KMS-11 (cell line): Measurements from ENCODE around the gene RIPPLY1.

Source experiments
- H2AFZ ChIP-seq: fragments of 200-600 bp; sonication (generic); 2 replicates; pipeline ENCODE4 v1.6.1; 2016; ENCODE audit warnings: antibody characterized with exemption, mixed run types, low read depth
- H3K27ac ChIP-seq: fragments of 200-600 bp; sonication (generic); 2 replicates; pipeline ENCODE4 v1.6.1; 2016; ENCODE audit warnings: mild to moderate bottlenecking, mixed run types
- H3K27me3 ChIP-seq: fragments of 200-600 bp; sonication (generic); 2 replicates; pipeline ENCODE4 v1.6.1; 2017; ENCODE audit warnings: mild to moderate bottlenecking, low read depth, mixed run types, moderate library complexity; ENCODE audit not compliant: insufficient read depth
- H3K36me3 ChIP-seq: fragments of 200-600 bp; sonication (generic); 2 replicates; pipeline ENCODE4 v1.6.1; 2017; ENCODE audit warnings: mild to moderate bottlenecking, mixed run types; ENCODE audit not compliant: insufficient read depth
- H3K4me1 ChIP-seq: fragments of 200-600 bp; sonication (generic); 2 replicates; pipeline ENCODE4 v1.6.1; 2016; ENCODE audit warnings: mild to moderate bottlenecking, low read depth, mixed run types; ENCODE audit not compliant: poor library complexity, severe bottlenecking
- H3K4me2 ChIP-seq: fragments of 200-600 bp; sonication (generic); 2 replicates; pipeline ENCODE4 v1.7.0; 2016; ENCODE audit warnings: mild to moderate bottlenecking, mixed run types
- H3K4me3 ChIP-seq: fragments of 200-600 bp; sonication (generic); IDR thresholded peaks from 2 replicates; pipeline ENCODE4 v1.6.1; 2017; ENCODE audit warnings: low read depth, low read length, mixed read lengths; ENCODE audit not compliant: insufficient read depth
- H3K79me2 ChIP-seq: fragments of 200-600 bp; sonication (generic); 2 replicates; pipeline ENCODE4 v1.6.1; 2016; ENCODE audit warnings: low read depth, mixed run types; ENCODE audit not compliant: insufficient read depth
- H3K9ac ChIP-seq: fragments of 200-600 bp; sonication (generic); 2 replicates; pipeline ENCODE4 v1.6.1; 2016; ENCODE audit warnings: mild to moderate bottlenecking, mixed run types
- H4K20me1 ChIP-seq: fragments of 200-600 bp; sonication (generic); 2 replicates; pipeline ENCODE4 v1.6.1; 2016; ENCODE audit warnings: mild to moderate bottlenecking, mixed run types; ENCODE audit not compliant: insufficient read depth
- CTCF ChIP-seq: fragments of 200-600 bp; sonication (generic); conservative IDR thresholded peaks from 2 replicates; pipeline ENCODE4 v1.6.1; 2017; ENCODE audit warnings: low read depth, mild to moderate bottlenecking, antibody characterized with exemption, low read length, moderate library complexity, mixed read lengths

Gene RIPPLY1

GRCh38 chrX:106903291-106903824 is at the start of gene RIPPLY1:
Gene RIPPLY1 (minus strand): TSS chrX:106903341. CDS start chrX:106903287, 54 bp downstream.
- no peak within 1 kb of the TSS for H3K4me2 ChIP-seq

GRCh38 chrX:106952538-106952937 is 49.4 kb upstream of the RIPPLY1 start:
- Histone ChIP-seq H3K9ac (no peak overlapping the region), H3K27ac (no peak overlapping the region), H3K27me3 (no peaks in the 10 kb centered on the region), H3K79me2 (no peaks in the 10 kb centered on the region), H3K4me3 (no peak overlapping the region), H3K4me1 (no peaks in the 10 kb centered on the region), H3K36me3 (no peaks in the 10 kb centered on the region), H4K20me1 (no peaks in the 10 kb centered on the region), H3K4me2 (no peak overlapping the region), H2AFZ (no peak overlapping the region)
- TF ChIP-seq CTCF = no peak

More at GRCh38 chrX:106903291-106903824, at the start of gene RIPPLY1:
- Histone ChIP-seq H3K9ac (no peak within 1 kb of the TSS), H3K27ac (no peak within 1 kb of the TSS), H2AFZ (no peak within 1 kb of the TSS), H3K27me3 (no peaks in the 10 kb centered on the region), H3K4me3 (no peak within 1 kb of the TSS), H3K79me2 (no peaks in the 10 kb centered on the region), H4K20me1 (no peaks in the 10 kb centered on the region), H3K36me3 (no peaks in the 10 kb centered on the region), H3K4me1 (no peaks in the 10 kb centered on the region)
- TF ChIP-seq CTCF = no peak

GRCh38 chrX:106952089-106952488 is 48.9 kb upstream of the RIPPLY1 start:
- H3K79me2 ChIP-seq = no peaks in the 10 kb centered on the region
- no peaks in the 10 kb centered on the region for H3K36me3 ChIP-seq
- TF ChIP-seq CTCF = no peak
- no peak overlapping the region for H3K27ac ChIP-seq
- no peak overlapping the region for H3K9ac ChIP-seq
- H3K4me3 ChIP-seq = no peak overlapping the region
- no peak overlapping the region for H2AFZ ChIP-seq
- H3K4me1 ChIP-seq = no peaks in the 10 kb centered on the region
- H4K20me1 ChIP-seq = no peaks in the 10 kb centered on the region
- no peaks in the 10 kb centered on the region for H3K27me3 ChIP-seq
- no peak overlapping the region for H3K4me2 ChIP-seq

- H3K27ac ChIP-seq = no peak overlapping the region
- no peak overlapping the region for H3K4me2 ChIP-seq
- no peak overlapping the region for H3K4me3 ChIP-seq
- no peaks in the 10 kb centered on the region for H3K4me1 ChIP-seq
- H4K20me1 ChIP-seq = no peaks in the 10 kb centered on the region
- no peaks in the 10 kb centered on the region for H3K27me3 ChIP-seq
- no peaks in the 10 kb centered on the region for H3K79me2 ChIP-seq
- H2AFZ ChIP-seq = no peak overlapping the region
- no peak for TF ChIP-seq CTCF
- no peak overlapping the region for H3K9ac ChIP-seq
- no peaks in the 10 kb centered on the region for H3K36me3 ChIP-seq
Observed at GRCh38 chrX:106951230-106951629, 48.1 kb upstream of the RIPPLY1 start.
